GM19239 (cell line): ENCODE data around the gene GLG1.
A peak's percentile ranks its signal among the peaks of the same experiment; 100 is the strongest.
"Not testable (repeated sequence)": the region's sequence is repeated elsewhere in the genome, so short reads cannot be mapped to it uniquely, and the experiment has no call there.

Source experiments
- DNase-seq: peaks from one replicate; pipeline ENCODE4 v3.0.0; 2011; ENCODE audit warnings: low spot score; ENCODE audit not compliant: insufficient read length
- FAIRE-seq: peaks from 2 replicates; lab custom pipeline; 2011; peaks lifted over from hg19 to GRCh38; lab: Jason Lieb, UNC

GLG1 gene

DNA sequence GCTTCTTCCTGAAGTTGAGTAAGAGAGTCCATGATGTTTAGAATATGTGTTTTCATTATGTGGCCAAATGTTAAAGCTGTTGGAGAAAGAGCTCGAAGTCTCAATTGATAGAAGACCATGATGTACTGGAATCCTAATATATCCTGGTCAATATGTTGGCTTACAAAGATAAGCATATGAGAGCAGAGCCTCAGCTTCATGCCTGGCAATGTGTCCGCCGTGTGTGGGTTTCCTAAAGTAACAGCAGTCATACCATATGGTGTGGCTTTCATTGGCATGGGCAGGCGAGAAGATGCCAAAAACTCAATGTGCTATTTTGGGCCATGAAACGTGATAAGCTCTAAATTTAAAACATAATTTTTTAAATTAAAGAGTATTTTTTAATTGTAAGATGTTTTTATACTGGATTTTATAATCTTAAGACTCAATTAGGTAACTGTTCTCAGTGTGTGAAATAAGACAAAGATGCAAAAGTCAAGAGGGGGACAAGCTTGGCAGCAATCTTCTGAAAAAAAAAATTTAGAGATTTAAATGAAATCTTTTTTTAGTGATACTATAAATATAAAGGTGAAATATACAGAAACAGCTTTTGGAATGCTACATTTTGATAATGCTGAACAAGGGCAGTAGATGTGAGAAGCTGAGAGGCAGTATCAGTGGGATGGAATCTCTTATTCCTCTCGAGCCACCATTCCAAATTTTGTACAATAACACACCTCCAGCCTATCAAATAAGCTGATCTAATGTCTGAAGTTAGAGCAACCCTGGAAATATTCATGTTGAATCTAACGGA, 56.5 kb downstream of the GLG1 start:
- DNase-seq, FAIRE-seq: not testable (repeated sequence)

DNA sequence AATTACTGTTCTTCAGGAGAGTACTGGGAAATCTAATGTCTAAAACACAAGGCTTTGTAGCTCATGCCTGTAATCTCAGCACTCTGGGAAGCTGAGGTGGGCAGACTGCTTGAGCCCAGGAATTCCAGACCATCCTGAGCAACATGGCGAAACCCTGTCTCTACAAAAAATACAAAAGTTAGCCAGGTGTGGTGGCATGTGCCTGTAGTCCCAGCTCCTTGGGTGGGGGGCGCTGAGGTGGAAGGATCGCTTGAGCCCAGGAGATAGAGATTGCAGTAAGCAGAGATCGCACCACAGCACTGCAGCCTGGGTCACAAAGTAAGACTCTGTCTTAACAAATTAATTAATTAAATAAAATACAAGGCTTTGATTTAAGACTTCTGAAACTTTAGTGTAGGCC, 60.8 kb downstream of the GLG1 start:
- not testable (repeated sequence) for FAIRE-seq, DNase-seq

DNA sequence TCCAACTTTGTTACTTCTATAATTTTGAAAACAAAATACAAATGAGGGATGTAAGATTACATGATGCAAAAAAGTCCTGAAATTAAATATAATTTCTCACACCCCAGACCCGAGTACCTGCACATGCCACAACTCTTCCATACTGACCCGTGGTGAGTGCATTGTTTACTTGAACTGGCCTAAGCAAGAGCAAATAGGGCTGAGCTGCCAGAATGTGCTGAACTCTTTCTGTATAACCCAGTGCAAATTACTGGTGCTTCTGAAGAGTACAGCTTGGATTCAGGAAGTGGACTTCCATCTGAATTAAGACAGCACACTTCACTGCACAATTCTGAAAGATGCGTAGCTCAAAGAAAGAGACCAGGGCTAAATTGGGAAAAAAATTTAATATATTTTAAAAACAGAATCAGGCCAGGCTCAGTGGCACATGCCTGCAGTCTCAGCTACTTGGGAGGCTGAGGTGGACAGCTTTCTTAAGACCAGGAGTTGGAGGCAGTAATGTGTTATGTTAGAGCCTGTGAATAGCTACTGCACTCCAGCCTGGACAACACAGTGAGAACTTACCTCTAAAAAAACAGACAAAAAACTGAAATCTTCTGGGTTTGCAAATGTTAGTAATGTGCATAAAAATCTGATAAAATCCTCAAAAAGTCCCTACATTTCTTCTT, 63.9 kb downstream of the GLG1 start:
- FAIRE-seq = not testable (repeated sequence)

DNA sequence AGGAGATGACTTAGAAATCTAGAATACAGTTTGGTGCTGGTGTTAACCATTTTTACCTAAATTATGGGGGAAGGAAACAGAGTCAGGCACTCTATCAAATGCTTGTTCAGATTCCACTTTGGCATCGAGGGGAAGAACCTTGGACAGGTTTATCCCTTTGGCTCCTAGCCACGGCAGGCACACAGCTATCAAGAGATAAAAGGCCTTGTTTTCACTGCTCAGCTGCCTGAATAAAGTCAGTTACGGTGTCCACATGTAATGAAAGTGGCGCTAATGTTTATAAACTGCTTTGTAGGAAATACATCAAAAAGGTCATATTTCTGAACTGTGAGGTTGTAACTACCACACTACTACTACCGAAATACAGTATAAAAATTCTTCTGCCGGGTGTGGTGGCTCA, 66.3 kb downstream of the GLG1 start:
- peak; percentile 64 for FAIRE-seq
- not testable (repeated sequence) for DNase-seq

More for the DNA sequence above, 63.9 kb downstream of the GLG1 start:
- not testable (repeated sequence) for DNase-seq

DNA sequence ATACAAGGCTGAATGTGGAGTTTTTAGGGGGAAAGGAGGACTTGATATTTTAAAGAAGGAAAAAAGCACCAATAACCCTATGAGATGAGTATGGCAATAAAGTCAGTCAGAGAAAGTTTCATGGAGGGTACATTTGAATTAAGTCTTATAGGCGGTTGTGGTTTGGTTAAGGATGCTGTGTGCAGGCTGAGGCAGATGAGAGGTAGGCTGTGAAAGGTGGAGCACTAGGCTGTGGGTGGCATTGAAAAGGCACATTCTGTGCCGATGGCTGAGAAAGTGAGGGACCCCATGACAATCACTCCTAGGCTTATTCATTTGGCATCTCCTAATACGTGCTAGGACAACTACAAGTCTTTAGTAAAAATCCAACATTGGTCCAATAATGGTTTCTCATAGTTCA, 68.1 kb downstream of the GLG1 start:
- FAIRE-seq, DNase-seq: not testable (repeated sequence)

DNA sequence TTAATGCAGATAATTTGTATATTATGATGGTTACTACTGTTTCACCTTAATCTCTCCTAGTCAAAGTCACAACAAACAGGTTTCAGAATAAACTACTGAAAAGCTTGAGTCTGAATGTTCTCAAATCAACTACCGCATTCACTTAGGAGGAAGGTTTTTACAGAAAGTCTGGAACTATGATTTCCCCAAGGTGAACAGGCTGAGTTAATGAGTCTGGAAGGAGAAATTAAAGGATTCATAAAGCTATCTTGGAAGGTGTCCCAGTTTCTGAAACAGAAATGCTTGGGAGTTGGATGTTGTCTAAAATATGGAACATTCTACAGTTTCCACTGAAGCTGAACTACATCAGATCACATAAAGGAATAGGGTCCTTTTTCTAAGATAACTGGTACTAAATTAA, 69.2 kb downstream of the GLG1 start:
- not testable (repeated sequence) for DNase-seq, FAIRE-seq

DNA sequence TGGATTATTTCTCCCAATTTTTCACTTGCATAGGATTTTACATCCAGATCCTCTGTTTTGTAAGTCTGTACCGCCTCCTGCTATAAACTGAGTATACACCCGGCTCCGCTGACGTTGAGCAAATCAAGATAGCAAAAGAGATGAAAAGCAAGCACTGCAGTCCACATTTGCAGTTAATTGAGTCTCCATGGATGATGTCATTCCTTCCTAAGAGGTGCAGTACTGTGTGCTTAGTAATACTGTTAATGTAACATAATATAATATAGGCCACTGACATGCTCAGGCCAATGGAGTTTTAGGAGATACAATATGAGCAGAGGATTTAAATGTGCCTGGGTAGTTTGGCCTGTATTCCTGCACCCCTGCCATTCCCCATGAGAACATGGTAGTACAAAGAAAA, 72.3 kb downstream of the GLG1 start:
- not testable (repeated sequence) for FAIRE-seq, DNase-seq

DNA sequence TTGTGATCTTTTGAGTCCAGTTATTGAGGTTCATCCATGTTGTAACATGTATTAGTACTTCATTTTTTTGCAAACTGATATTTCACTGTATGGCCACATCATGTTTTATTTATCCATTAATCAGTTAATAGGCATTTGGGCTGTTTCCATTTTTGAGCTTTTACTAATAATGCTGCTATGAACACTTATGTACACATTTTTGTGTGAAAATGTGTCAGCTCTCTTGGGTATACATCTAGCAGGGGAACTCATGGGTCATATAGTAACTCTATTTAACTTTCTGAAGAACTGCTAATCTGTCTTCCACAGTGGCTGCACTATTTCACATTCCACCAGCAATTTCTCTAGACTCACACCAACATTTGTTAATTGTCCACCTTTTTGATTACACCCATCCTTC, 82.0 kb downstream of the GLG1 start:
- no peak for DNase-seq
- FAIRE-seq = no peak

DNA sequence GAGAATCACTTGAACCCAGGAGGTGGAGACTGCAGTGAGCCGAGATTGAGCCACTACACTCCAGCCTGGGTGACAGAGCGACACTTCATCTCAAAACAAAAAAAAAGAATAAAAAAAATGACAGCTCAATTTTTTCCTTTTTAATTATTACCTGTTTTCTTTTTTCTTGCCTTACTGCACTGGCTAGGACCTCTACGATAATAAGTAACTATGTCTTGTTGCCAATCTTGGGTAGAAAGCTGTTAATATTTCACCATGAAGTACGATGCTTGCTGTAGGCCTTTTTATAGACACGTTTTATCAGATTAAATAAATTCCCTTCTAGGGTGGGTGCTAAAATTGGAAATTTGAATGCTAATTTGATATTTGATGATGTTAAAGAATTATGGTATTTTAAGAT, 82.8 kb downstream of the GLG1 start:
- no peak for DNase-seq
- no peak for FAIRE-seq

DNA sequence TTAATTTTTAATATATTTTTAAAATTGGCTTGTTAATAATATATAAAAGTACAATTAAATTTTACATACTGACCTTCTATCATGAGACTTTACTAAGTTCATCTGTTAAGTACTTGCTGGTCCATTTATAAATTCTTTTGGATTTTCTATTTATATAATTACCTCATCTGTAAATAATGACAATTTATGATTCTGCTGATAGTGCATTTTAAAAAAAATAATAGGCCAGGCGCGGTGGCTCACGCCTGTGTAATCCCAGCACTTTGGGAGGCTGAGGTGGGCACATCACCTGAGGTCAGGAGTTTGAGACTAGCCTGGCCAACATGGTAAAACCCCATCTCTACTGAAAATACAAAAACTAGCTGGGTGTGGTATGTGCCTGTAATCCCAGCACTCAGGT, 83.2 kb downstream of the GLG1 start:
- not testable (repeated sequence) for FAIRE-seq, DNase-seq

DNA sequence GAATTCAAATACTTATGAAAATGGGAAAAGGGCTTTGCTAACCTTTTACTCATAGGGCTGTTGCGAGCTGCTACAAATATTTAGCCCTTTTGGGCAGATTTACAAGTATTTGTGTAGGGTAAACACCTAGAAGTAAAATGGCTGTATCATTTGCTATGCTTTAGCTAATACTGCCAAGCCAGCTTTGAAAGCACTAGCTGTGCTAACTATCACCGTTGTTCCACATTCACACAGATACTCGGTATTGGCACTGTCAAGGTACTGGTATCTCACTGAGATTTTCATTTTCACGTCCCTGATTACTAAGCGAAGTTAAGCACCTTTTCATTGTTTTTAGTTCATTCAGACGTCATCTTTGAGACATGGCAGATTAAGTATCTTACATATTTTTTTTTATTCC, 84.8 kb downstream of the GLG1 start:
- DNase-seq (no peak), FAIRE-seq (no peak)

DNA sequence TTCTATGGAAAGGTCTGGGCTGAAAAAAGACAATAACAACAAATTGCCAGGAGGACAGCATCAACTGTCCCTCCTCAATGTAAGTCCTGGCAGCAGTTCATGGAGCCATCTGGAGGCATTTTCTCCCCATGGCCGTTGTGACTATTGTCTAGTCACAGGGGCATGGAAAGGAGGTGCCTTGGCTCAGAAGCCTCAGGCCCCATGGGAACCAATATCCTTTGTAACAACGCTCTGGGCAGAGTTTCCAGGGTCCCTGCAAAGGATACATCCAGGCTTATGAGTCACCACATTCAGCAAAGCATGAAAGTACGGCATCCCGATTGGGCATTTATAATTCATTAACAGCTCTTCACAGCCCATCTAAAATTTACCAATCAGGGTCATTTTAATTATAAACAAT, 85.2 kb downstream of the GLG1 start:
- no peak for FAIRE-seq

DNA sequence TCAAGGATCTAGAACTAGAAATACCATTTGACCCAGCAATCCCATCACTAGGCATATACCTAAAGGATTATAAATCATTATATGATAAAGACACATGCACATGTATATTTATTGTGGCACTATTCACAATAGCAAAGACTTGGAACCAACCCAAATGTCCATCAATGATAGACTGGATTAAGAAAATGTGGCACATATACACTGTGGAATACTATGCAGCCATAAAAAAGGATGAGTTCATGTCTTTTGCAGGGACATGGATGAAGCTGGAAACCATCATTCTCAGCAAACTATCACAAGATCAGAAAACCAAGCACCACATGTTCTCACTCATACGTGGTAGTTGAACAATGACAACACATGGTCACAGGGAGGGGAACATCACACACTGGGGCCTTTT, 88.0 kb downstream of the GLG1 start:
- not testable (repeated sequence) for FAIRE-seq, DNase-seq

More for the DNA sequence above, 85.2 kb downstream of the GLG1 start:
- DNase-seq = no peak

DNA sequence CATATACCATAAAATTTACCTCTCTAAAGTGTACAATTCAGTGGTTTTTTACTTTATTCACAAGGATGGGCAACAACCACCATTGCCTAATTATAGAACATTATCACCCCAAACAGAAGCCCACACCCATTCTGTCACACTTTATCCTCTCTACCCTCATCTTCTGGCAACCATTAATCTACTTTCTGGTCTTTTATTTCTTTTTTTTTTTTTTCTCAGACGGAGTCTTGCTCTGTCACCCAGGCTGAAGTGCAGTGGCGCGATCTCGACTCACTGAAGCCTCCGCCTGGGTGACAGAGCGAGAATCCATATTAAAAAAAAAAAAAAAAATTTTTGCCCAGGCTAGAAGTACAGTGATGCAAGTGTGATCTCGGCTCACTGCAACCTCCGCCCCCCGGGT, 95.0 kb downstream of the GLG1 start:
- no peak for DNase-seq
- no peak for FAIRE-seq

DNA sequence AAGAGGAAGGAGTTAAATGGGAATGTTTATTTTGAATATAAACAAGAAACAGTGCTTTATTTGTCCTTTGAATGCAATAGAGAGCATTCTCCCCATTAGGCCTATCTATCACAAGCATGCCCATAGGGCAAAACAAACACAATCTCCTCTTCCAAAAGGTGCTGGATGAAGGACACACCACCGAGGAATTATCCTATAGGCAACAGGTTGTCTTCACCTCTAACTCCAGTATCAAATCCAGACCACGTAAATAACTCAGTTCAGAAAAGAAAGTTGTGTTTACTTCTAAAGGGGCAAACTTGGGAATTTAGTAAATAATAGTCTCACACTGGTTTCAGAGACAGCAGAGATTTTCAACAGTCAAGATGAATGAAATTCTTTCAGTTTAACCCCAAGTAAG, 101.9 kb downstream of the GLG1 start:
- DNase-seq (no peak), FAIRE-seq (no peak)

DNA sequence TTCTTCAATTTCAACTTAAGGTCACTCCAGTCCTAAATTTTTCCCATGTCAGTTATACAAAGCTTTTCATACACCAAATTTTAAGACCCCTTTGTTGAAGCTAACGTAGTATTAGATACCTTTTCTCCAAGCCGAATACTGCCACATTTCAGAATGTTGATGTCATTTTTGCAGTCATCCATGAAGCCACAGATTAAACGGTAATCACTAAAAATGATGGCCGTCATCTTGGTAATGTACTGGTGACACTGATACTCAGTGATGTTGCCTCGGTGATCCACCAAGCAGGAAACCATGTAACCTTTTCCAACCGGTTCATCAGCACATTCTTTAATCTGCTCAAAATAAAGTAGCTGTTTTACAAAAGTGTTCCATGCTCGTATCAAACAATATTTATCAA, 103.5 kb downstream of the GLG1 start:
- DNase-seq = no peak
- no peak for FAIRE-seq

DNA sequence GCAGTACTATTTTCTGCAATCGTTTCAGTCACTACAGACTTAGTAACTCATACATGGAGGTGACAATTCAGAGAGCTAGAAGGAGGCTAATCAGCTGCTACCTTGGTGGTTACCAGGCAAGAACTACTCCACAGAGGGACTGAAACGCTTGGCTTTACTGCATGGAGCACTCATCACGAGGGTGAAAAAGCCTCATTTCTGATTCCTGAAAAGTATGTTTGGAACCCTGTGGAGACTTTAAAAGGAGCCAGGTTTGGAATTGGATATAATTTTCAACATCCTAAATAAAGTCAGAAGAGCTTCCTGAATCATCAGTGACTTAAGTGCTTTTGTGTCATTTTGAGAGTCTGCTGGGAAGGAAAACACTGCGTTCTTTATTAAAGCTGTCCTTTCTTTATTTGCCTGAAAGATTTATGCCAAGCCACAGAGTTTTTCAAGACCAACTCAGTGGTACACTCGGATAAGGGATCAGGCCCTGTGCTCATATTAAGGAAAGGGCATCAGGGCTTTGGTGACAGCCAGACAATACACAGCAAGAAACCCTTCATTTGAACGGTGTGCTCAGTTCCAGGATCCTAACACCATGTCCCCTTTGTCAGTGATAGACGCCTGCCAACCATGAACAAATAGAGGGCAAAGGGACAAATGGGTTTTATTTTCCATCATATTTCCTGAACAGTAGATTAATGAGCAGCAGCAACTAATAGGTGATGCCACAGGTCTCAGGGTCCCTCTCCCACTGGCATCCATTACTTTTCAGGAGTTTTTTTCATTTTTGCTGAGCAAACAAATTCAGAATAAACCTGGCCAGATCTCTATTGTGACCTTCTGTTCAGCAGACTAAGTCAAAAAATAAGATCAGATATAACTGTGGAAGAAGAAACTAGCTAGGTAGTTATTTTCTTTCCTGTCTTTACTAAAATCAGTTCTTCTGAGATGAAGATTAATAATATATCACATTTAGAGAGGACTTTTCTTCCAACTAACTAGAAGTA, 105.1 kb downstream of the GLG1 start:
- no peak for DNase-seq
- FAIRE-seq = no peak

DNA sequence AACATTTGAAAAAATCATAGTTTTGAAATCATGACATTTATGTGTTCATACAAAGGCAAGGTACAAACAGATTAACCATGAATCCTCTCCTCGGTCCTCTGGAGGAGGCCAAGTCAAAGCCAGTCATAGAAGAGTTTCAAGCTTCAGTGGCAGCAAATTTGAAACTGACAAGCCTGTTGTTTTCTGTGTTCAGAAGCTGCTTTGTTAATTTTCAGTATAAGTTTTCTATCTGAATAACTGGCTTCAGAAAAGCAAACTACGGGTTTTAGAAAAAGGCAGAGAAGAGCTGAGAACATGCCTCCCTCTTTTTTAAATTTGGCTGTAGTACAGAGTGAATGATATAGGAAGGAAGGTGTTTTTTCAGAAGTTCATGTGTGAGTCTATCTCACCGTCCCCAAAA, 106.0 kb downstream of the GLG1 start:
- no peak for FAIRE-seq
- no peak for DNase-seq

DNA sequence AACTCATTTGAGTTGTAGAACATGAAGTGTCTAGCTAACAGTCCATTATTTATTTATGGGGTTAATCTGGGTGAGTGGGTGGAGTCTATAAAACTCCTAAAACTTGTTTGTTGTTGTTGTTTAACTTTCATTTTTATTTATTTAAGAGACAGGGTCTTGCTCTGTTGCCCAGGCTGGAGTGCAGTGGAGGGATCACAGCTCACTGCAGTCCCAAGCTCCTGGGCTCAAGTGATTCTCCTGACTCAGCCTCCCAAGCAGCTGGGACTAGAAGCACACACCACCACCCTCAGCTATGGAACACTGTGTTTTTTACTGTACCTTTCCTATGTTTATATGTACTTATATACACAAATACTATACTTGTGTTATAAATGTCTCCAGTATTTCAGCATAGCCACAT, 107.8 kb downstream of the GLG1 start:
- no peak for DNase-seq
- FAIRE-seq = no peak

DNA sequence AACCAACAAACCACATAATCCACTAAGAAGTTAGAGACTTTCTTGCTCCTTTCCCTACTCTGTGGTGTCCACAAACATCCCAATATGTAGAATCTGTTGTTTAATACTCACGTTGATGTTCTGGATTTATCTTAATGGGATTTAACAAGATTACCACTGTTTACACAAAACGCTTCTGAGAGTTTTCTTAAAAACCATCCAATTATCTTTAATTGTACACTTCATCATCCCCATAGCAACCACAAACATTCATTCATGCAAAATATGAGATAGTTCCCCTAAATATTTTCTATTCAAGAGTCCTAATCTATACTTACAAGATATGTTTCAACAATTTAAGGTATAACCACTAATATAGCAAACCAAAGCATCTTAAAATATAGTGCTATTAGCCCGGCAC, 109.2 kb downstream of the GLG1 start:
- DNase-seq (no peak), FAIRE-seq (no peak)
